Fibroblast of lung (primary cell): ENCODE results near the gene PGAM2.

Source experiments
- EZH2 ChIP-seq: IDR thresholded peaks from 2 replicates; pipeline ENCODE4 v1.5.1; 2012; ENCODE audit warnings: low read length, control low read depth, mild to moderate bottlenecking; ENCODE audit errors: missing control alignments
- TF ChIP-seq, protein P1 (sequence below), 2 donors: IDR thresholded peaks in 1 of 2; conservative IDR thresholded peaks in 1 of 2; 1 replicate in 1 of 2; 2 replicates in 1 of 2; pipeline ENCODE4 v1.5.1; 2011 to 2012; ENCODE audit warnings: low read length in 2 of 2, control low read depth in 1 of 2, inconsistent platforms in 1 of 2, low read depth in 1 of 2, mild to moderate bottlenecking in 1 of 2

DNA sequence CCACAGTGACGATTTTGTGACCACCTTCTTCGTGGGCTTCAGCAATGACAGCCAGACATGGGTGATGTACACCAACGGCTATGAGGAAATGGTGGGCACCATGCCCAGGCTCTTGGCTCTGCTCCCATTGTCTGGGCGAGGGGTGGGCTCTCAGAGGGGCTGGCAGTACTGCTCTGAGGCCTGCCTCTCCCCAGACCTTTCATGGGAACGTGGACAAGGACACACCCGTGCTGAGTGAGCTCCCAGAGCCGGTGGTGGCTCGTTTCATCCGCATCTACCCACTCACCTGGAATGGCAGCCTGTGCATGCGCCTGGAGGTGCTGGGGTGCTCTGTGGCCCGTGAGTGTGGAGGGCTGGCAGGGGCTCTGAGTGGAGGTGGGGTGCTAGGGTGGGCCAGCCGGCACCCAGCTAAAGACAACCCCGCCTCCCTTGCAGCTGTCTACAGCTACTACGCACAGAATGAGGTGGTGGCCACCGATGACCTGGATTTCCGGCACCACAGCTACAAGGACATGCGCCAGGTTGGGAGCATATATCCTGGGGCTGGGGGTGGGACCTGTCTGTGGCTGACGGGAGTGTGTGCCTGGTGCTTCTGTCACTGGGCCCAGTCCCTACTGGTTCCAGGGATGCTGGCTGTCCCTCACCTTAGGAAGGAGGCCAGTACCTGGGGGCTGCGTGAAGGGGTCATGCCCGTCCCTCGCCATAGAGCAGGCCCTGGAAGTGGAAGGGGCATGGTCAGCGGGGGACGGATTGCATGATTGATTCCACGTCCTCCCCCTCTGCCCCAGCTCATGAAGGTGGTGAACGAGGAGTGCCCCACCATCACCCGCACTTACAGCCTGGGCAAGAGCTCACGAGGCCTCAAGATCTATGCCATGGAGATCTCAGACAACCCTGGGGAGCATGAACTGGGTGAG is 45.6 kb upstream of the PGAM2 start:
- TF ChIP-seq, protein P1, sequence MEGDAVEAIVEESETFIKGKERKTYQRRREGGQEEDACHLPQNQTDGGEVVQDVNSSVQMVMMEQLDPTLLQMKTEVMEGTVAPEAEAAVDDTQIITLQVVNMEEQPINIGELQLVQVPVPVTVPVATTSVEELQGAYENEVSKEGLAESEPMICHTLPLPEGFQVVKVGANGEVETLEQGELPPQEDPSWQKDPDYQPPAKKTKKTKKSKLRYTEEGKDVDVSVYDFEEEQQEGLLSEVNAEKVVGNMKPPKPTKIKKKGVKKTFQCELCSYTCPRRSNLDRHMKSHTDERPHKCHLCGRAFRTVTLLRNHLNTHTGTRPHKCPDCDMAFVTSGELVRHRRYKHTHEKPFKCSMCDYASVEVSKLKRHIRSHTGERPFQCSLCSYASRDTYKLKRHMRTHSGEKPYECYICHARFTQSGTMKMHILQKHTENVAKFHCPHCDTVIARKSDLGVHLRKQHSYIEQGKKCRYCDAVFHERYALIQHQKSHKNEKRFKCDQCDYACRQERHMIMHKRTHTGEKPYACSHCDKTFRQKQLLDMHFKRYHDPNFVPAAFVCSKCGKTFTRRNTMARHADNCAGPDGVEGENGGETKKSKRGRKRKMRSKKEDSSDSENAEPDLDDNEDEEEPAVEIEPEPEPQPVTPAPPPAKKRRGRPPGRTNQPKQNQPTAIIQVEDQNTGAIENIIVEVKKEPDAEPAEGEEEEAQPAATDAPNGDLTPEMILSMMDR (conservative IDR thresholded peaks at IDR 0.05 in 1 of 2, IDR thresholded peaks at IDR 0.05 in 1 of 2; ENCODE audit: low read depth in 1 of 2, low read length in 2 of 2), result no peak
- no peak for TF ChIP-seq EZH2
